Breast epithelium (tissue), 4 donors: ENCODE data around the gene TRPT1. TPM values are rescaled to one million over a fixed set of nuclear protein-coding genes. Genes with fewer than 3 reads are reported as not detected.

Source experiments
- DNase-seq, 2 donors: peaks; one replicate each; pipeline ENCODE4 v3.0.0-alpha.2; 2019; ENCODE audit warnings: low spot score in 2 of 2
- H3K27ac ChIP-seq, 2 donors: fragments of 200-600 bp; sonication (generic) in 1 of 2; one replicate each; pipeline ENCODE4 v1.5.1; 2016 to 2019; ENCODE audit warnings: mild to moderate bottlenecking in 1 of 2
- H3K27me3 ChIP-seq, 2 donors: fragments of 200-600 bp; sonication (generic) in 1 of 2; one replicate each; pipeline versions ENCODE4 v1.5.1 to v1.6.0; 2017 to 2019; ENCODE audit warnings: control low read depth in 1 of 2, mild to moderate bottlenecking in 1 of 2
- H3K36me3 ChIP-seq: fragments of 200-600 bp; one replicate; pipeline ENCODE4 v1.5.1; 2019
- H3K4me1 ChIP-seq, 2 donors: fragments of 200-600 bp; sonication (generic); one replicate each; pipeline ENCODE4 v1.5.1; 2016 to 2019; ENCODE audit warnings: control low read depth in 1 of 2
- H3K4me3 ChIP-seq, 3 donors: fragments of 200-600 bp; sonication (generic); 1 replicate in 2 of 3; 2 replicates in 1 of 3; pipeline ENCODE4 v1.5.1; 2016 to 2019; ENCODE audit warnings: mild to moderate bottlenecking in 3 of 3, moderate library complexity in 2 of 3
- H3K9me3 ChIP-seq, 2 donors: fragments of 200-600 bp; sonication (generic) in 1 of 2; one replicate each; pipeline ENCODE4 v1.5.1; 2016 to 2019; ENCODE audit warnings: control low read depth in 1 of 2
- CTCF ChIP-seq, 3 donors: fragments of 450-650 bp; IDR thresholded peaks; one replicate each; pipeline ENCODE4 v1.5.1; 2016 to 2017; ENCODE audit warnings: antibody characterized with exemption in 3 of 3, mild to moderate bottlenecking in 3 of 3, moderate library complexity in 3 of 3
- POLR2A ChIP-seq: fragments of 450-650 bp; IDR thresholded peaks from one replicate; pipeline ENCODE4 v1.6.1; 2016; ENCODE audit warnings: antibody characterized with exemption, mild to moderate bottlenecking, moderate library complexity
- POLR2AphosphoS5 ChIP-seq, 3 donors: sonication (generic); formaldehyde crosslinking; IDR thresholded peaks; one replicate each; pipeline ENCODE4 v1.6.1; 2017; ENCODE audit warnings: antibody characterized with exemption in 3 of 3
- intact Hi-C: fragments of 100-400 bp; cut with DNase I; formaldehyde crosslinking; loops from one replicate; pipeline ENCODE4 v1.15.1; 2023; ENCODE audit warnings: low total_unique reads
- total RNA-seq, 3 donors: library from RNA; depleted of rRNA; stranded (reverse); fragments of >200 nt; gene quantifications; one replicate each; pipeline ENCODE4 v1.1.0, GENCODE V29; 2016

TRPT1 gene
- total RNA-seq, 3 donors from 2014 or later = 42.9 to 54.1 (median 51.1) TPM

GRCh38 chr11:64186492-64187165 lies 39.4 kb downstream of the TRPT1 start:
- no peaks in the 10 kb centered on the region for H3K9me3 ChIP-seq
- H3K4me1 ChIP-seq = no peaks in the 10 kb centered on the region
- DNase-seq = no peak
- no peak for TF ChIP-seq POLR2AphosphoS5 (IDR thresholded peaks at IDR 0.05)
- no peak overlapping the region for H3K4me3 ChIP-seq
- peak overlapping the region in 1 of 2 donors; percentile 92 for H3K27ac ChIP-seq
- intact Hi-C loops = no loop called here
- no peaks in the 10 kb centered on the region for H3K27me3 ChIP-seq
- H3K36me3 ChIP-seq = no peaks in the 10 kb centered on the region

GRCh38 chr11:64185693-64186491 lies 40.1 kb downstream of the TRPT1 start, which contains the start of gene STIP1:
TSS of gene STIP1 (plus strand) at chr11:64186171. CDS start at chr11:64186262, 91 bp downstream.
- Histone ChIP-seq H3K36me3 (no peaks in the 10 kb centered on the region), H3K27me3 (no peaks in the 10 kb centered on the region), H3K4me1 (no peaks in the 10 kb centered on the region), H3K4me3 (peak within 1 kb of the TSS in 2 of 3 donors; percentile 61 to 77), H3K9me3 (no peaks in the 10 kb centered on the region), H3K27ac (peak within 1 kb of the TSS; percentile 79 to 93)
- intact Hi-C loops = no loop called here
- peak; percentile 100 for DNase-seq
- TF ChIP-seq CTCF (IDR thresholded peaks at IDR 0.05) = peak; percentile 33 to 59 (median 44)
- TF ChIP-seq POLR2A = no peak
- peak; percentile 12 to 85 (median 73) for TF ChIP-seq POLR2AphosphoS5 (IDR thresholded peaks at IDR 0.05)

GRCh38 chr11:64185175-64185692 lies 40.8 kb downstream of the TRPT1 start:
- no peaks in the 10 kb centered on the region for H3K27me3 ChIP-seq
- DNase-seq = peak; percentile 71 to 81
- H3K36me3 ChIP-seq = no peaks in the 10 kb centered on the region
- H3K4me3 ChIP-seq = peak overlapping the region in 2 of 3 donors; percentile 61 to 77
- TF ChIP-seq POLR2A (peak; percentile 92), CTCF (IDR thresholded peaks at IDR 0.05) (peak in 1 of 3 donors; percentile 36), POLR2AphosphoS5 (IDR thresholded peaks at IDR 0.05) (peak; percentile 70 to 92 (median 82))
- intact Hi-C loops = no loop called here
- H3K4me1 ChIP-seq = no peaks in the 10 kb centered on the region
- no peaks in the 10 kb centered on the region for H3K9me3 ChIP-seq
- H3K27ac ChIP-seq = peak overlapping the region; percentile 79 to 93

- DNase-seq = no peak
- TF ChIP-seq POLR2AphosphoS5 (IDR thresholded peaks at IDR 0.05) = no peak
- no peak for TF ChIP-seq POLR2A
- no peak for TF ChIP-seq CTCF (IDR thresholded peaks at IDR 0.05)
- Histone ChIP-seq H3K36me3 (no peaks in the 10 kb centered on the region), H3K9me3 (no peaks in the 10 kb centered on the region), H3K4me3 (no peak overlapping the region), H3K27me3 (no peaks in the 10 kb centered on the region), H3K27ac (peak overlapping the region in 1 of 2 donors; percentile 1), H3K4me1 (no peaks in the 10 kb centered on the region)
- intact Hi-C loops = no loop called here
Observed at GRCh38 chr11:64183890-64184289, 42.1 kb downstream of the TRPT1 start.

- intact Hi-C loops = no loop called here
- H3K4me1 ChIP-seq = no peaks in the 10 kb centered on the region
- H3K27me3 ChIP-seq = no peaks in the 10 kb centered on the region
- peak; percentile 75 to 87 for DNase-seq
- H3K36me3 ChIP-seq = no peaks in the 10 kb centered on the region
- H3K4me3 ChIP-seq = peak overlapping the region in 1 of 3 donors; percentile 23
- H3K27ac ChIP-seq = peak overlapping the region; percentile 54 to 62
- H3K9me3 ChIP-seq = no peaks in the 10 kb centered on the region
- TF ChIP-seq CTCF (IDR thresholded peaks at IDR 0.05) (no peak), POLR2A (peak; percentile 17), POLR2AphosphoS5 (IDR thresholded peaks at IDR 0.05) (peak; percentile 47 to 68 (median 67))
Observed at GRCh38 chr11:64181506-64182411, 44.2 kb downstream of the TRPT1 start.
